Fibroblast of skin of right biceps (primary cell): Measurements from ENCODE around the gene MAT1A.
"Not testable (repeated sequence)": the region's sequence is repeated elsewhere in the genome, so short reads cannot be mapped to it uniquely, and the experiment has no call there.

Experiments
- DNase-seq: peaks from one replicate; pipeline ENCODE4 v3.0.0-alpha.2; 2013

The MAT1A gene

DNA sequence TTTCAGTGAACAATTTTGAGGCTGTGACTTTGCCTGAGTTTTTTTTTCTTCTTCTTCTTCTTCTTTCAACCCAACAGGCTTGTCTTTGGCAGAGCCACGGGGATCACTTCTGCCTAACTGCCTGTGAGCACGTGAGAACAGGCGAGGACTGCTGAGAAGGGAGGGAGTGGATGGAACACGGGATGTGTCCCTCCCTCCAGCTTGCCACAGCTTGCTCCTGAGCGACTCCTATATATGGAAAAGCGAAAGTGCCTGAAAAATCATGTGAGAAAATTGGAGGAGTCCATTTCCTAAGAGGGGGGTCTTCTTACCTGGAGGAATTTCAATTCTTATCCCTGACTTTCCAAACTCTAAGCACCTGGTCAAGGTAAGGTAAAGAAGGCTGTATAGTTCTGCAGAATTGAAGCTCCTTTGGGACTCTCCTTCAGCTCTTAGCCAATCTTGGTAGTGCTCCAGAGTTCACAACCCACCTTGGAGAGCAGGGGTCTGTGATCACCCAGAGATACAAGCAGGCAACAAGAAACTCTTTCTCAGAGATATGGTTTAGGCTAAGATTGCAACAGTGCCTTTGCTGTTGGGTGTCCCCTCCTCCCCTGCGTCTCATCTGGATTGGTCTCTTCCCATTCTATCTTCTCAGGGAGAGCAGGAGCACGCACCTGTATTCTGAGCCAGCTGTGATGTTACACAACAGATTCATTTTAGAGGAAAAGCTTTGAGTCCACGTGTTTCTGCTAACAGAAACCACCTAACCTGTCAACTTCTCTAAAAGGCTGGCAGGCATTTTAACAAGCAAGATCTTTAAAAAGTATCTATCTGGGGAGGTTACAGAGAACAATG, at the start of gene MAT1A:
Gene MAT1A (minus strand): TSS at position 208 of the 837 bp plus-strand sequence. CDS start 235 bp downstream, outside the sequence.
- DNase-seq: peak; percentile 4

DNA sequence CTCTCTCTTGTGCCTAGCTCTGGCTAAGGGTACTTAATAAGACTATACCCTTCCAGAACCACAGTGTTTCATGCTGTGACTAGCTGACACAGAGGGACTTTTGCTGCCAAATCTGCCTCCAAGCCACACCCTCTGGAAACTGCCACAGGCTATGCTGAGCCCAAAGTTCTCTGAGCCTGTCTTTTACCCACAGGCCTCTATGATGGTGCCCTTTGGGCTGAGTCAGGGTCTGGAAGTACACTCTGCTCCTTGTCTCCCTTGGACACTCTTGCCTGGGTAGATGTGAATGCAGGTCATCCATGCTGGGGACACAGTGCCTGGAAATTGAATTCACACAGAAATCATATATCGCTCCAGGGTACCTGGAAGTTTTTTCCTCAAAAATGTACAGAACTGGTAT, 44.5 kb upstream of the MAT1A start:
- DNase-seq: no peak

- no peak for DNase-seq
Measured at GRCh38 chr10:80324891-80325364, 35.5 kb upstream of the MAT1A start.

GRCh38 chr10:80324086-80324485, 34.6 kb upstream of the MAT1A start:
- peak; percentile 74 for DNase-seq

- DNase-seq: no peak
Measured at GRCh38 chr10:80323311-80323710, 33.9 kb upstream of the MAT1A start.

GRCh38 chr10:80322711-80323110, 33.3 kb upstream of the MAT1A start:
- DNase-seq: no peak

DNA sequence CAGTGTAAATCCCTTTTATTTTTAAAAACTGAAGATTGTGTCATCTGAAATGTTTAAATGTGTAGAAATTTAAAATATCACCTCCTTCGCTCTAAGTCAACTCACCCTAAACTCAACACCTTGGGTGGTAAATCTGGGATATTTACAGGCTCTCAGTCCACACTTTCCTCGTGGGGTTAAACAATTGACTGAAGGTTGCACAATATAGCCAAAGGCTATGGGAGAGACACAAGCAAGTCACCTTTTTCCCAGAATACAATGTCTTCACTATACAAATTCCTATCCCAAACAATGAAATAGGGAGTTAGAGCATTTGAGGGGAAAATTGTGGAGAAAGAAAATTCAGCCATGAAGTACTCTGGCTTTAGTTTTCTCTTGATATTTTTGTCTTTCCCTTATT, 32.7 kb upstream of the MAT1A start:
- DNase-seq: no peak

GRCh38 chr10:80321183-80321582, 31.7 kb upstream of the MAT1A start:
- no peak for DNase-seq

- no peak for DNase-seq
Measured at GRCh38 chr10:80320377-80320776, 30.9 kb upstream of the MAT1A start.

- DNase-seq: no peak
Measured at GRCh38 chr10:80319725-80320290, 30.4 kb upstream of the MAT1A start.

DNA sequence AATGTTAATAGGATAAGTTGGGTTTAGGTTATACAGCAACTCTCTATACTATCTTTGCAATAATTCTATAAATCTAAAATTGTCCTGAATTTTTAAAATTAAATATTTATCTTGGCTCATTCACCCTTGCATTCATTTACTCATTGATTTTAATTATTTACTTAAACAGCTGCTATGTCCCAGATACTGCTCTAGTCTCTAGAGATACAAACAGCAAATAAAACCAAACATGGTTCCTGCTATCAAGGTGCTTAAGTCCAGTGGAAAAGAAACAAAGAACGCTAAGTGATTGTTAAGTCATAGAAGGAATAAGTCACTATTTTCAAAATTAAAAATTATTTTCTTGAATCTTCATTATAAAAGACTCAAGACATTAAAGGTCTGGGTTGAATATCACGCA, 29.9 kb upstream of the MAT1A start:
- DNase-seq: no peak

GRCh38 chr10:80318742-80319141, 29.3 kb upstream of the MAT1A start:
- no peak for DNase-seq

- no peak for DNase-seq
Measured at GRCh38 chr10:80315391-80315790, 25.9 kb upstream of the MAT1A start.

DNA sequence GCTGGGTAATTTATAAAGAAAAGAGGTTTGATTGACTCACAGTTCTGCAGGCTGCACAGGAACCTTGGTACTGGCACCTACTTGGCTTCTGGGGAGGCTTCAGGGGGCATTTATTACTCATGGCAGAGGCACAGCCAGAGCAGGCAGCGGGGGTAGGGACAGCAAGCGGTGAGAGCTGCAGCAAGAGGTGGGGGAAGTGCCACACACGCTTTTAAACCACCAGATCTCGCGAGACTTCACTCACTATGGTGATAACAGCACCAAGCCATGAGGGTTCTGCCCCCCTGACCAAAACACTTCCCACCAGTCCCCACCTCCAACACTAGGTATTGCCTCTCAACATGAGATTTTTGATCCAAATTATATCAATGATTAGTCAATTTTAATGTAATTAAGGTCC, 24.1 kb upstream of the MAT1A start:
- DNase-seq: no peak

DNA sequence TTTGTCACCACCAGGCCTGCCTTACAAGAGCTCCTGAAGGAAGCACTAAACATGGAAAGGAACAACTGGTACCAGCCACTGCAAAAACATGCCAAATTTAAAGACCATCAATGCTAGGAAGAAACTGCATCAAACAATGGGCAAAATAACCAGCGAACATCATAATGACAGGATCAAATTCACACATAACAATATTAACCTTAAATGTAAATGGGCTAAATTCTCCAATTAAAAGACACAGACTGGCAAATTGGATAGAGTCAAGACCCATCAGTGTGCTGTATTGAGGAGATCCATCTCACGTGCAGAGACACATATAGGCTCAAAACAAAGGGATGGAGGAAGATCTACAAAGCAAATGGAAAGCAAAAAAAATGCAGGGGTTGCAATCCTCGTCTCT, 16.5 kb upstream of the MAT1A start:
- not testable (repeated sequence) for DNase-seq

GRCh38 chr10:80296942-80297341, 7.5 kb upstream of the MAT1A start:
- DNase-seq: no peak

GRCh38 chr10:80292607-80293239, 3.3 kb upstream of the MAT1A start:
- DNase-seq: no peak

DNA sequence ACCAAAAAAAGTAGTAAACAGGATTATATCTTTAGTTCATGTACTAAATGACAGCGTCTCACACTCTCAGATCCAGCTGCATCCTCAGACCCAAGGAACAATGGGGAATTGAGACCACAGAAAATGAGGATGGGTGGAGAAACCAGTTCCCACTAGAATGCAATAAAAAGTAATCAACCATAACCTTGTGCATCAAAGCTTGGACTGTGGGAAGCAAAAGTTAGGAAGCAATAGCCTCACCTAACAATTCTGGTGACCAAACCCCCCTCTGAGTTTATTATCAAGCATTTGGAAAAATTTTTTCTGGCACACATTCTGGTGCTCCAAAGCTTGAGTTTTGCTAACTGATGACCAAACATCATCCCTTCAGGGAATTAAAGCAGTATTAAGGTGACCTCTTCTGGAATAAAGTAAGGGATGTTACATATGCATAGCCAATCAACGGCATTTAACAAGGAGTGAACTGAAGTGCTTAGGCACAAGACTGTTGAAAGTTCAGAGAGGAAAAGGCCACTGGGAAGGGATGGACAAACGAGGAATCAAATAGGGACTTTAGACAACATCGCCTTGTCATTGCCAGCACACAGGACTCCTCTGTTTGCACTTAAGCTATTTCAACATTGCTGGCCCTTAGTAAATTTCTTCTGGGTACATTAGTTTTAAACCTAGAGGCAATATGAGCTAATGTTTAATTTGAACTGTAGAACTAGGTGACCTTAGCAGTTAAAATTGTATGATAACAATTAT, 1.2 kb upstream of the MAT1A start:
- DNase-seq: no peak

DNA sequence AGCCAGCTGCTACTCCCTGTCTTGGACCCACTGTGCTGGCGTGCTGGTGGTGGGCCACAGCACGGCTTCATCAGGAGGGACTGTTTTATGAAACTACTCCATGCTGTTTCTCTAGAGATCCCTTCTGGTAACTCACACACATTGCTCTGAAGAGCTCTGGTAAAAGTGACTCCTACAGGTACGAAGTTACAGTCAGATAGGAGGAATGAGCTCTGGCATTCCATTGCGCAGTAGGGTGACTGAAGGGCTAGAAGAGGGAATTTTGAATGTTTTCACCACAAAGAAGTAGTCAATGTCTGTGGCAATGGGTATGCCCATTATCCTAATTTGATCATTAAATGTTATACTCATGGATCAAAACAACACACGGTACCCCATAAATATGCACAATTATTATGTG, 609 bp downstream of the MAT1A start:
- DNase-seq: no peak

DNA sequence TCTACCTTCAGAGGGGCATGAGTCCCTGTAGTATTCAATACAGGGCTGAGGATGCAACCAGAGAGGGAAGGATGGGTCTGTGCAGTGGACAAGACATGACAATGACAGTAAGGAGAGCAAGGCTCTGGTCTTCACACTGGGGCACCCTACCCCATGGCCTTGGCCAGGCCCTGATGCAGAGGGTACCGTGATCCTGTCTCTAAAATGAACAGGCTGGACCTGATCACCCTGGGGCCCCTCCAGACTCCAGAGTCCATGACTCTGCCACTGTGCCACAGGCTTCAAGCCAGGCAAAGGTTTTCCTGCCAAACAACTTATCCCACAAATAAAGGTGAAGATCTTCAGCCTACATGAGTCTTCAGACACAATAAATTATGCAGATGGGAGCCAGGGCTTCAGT, 4.9 kb downstream of the MAT1A start:
- DNase-seq: no peak

DNA sequence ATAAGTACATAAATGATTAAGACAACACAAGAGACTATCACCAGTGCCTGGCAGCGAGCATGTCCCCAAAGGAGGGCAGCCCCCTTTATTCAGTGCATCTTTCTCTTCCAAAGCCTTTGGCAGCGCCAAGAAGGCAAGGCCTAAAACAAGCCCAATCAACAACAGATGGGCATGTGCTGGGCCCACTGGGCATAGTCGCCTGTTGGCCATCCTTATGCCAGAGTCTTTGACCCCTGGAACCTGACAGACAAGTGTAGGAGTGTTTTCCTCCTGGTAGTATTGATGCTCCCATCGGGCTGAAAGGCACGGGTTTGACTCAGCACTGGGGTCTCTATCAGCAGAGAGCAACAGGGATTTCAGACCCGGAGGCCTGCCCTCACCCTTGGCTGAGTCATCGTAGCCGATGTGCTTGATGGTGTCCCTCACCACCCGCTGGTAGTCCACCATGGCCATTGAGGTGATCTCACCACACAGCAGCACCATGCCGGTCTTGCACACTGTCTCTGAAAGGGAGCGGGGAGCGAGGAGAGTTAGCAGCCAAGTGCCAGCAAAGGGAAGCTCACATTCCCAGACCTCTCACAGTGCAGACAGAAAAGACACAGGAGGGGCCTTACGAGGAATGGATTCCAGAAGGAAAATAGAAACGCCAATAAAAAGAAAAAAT, 5.8 kb downstream of the MAT1A start:
- no peak for DNase-seq

- DNase-seq: no peak
Measured at GRCh38 chr10:80283119-80283518, 6.3 kb downstream of the MAT1A start.
